ES-I3 (cell line): ENCODE results near the gene GPR15.
"Not testable (repeated sequence)": the region's sequence is repeated elsewhere in the genome, so short reads cannot be mapped to it uniquely, and the experiment has no call there.

Source experiments
- H3K36me3 ChIP-seq: 2 replicates; pipeline ENCODE4 v1.6.1; 2013; ENCODE audit warnings: mild to moderate bottlenecking, low read length, control low read depth, moderate library complexity; ENCODE audit not compliant: insufficient read depth
- H3K4me1 ChIP-seq: 2 replicates; pipeline ENCODE4 v1.6.1; 2013; ENCODE audit warnings: mild to moderate bottlenecking, control low read depth, low read length; ENCODE audit not compliant: insufficient read depth
- H3K9ac ChIP-seq: 2 replicates; pipeline ENCODE4 v1.6.1; 2013; ENCODE audit warnings: low read depth, mild to moderate bottlenecking, low read length, moderate library complexity
- H3K9me3 ChIP-seq: 2 replicates; pipeline ENCODE4 v1.6.1; 2013; ENCODE audit warnings: mild to moderate bottlenecking, low read length, moderate library complexity; ENCODE audit not compliant: control insufficient read depth, insufficient read depth

GPR15 gene

GRCh38 chr3:98558100-98558827 lies 26.5 kb downstream of the GPR15 start:
- Histone ChIP-seq H3K4me1 (no peaks in the 10 kb centered on the region), H3K9me3 (no peaks in the 10 kb centered on the region), H3K9ac (no peak overlapping the region), H3K36me3 (no peaks in the 10 kb centered on the region)

- H3K9ac ChIP-seq, H3K4me1 ChIP-seq, H3K9me3 ChIP-seq, H3K36me3 ChIP-seq: not testable (repeated sequence)
Observed at GRCh38 chr3:98559769-98560168, 28.0 kb downstream of the GPR15 start.

GRCh38 chr3:98560911-98561310 lies 29.1 kb downstream of the GPR15 start:
- Histone ChIP-seq H3K9me3 (no peaks in the 10 kb centered on the region), H3K4me1 (no peaks in the 10 kb centered on the region), H3K36me3 (no peaks in the 10 kb centered on the region), H3K9ac (no peak overlapping the region)

- H3K9ac ChIP-seq: no peak overlapping the region
- no peaks in the 10 kb centered on the region for H3K4me1 ChIP-seq
- no peaks in the 10 kb centered on the region for H3K36me3 ChIP-seq
- H3K9me3 ChIP-seq: no peaks in the 10 kb centered on the region
Observed at GRCh38 chr3:98561727-98562521, 30.1 kb downstream of the GPR15 start.

GRCh38 chr3:98563661-98564281 lies 32.0 kb downstream of the GPR15 start:
- no peak overlapping the region for H3K9ac ChIP-seq
- no peaks in the 10 kb centered on the region for H3K36me3 ChIP-seq
- H3K4me1 ChIP-seq: no peaks in the 10 kb centered on the region
- no peaks in the 10 kb centered on the region for H3K9me3 ChIP-seq

- Histone ChIP-seq H3K9me3 (no peaks in the 10 kb centered on the region), H3K4me1 (no peaks in the 10 kb centered on the region), H3K36me3 (no peaks in the 10 kb centered on the region), H3K9ac (no peak overlapping the region)
Observed at GRCh38 chr3:98564282-98565005, 32.7 kb downstream of the GPR15 start.

- Histone ChIP-seq H3K9me3 (no peaks in the 10 kb centered on the region), H3K4me1 (no peaks in the 10 kb centered on the region), H3K9ac (no peak overlapping the region), H3K36me3 (no peaks in the 10 kb centered on the region)
Observed at GRCh38 chr3:98565237-98565643, 33.5 kb downstream of the GPR15 start.

- no peaks in the 10 kb centered on the region for H3K4me1 ChIP-seq
- no peak overlapping the region for H3K9ac ChIP-seq
- H3K9me3 ChIP-seq: no peaks in the 10 kb centered on the region
- H3K36me3 ChIP-seq: no peaks in the 10 kb centered on the region
Observed at GRCh38 chr3:98565843-98566242, 34.1 kb downstream of the GPR15 start.

- Histone ChIP-seq H3K4me1 (no peaks in the 10 kb centered on the region), H3K9ac (no peak overlapping the region), H3K9me3 (no peaks in the 10 kb centered on the region), H3K36me3 (no peaks in the 10 kb centered on the region)
Observed at GRCh38 chr3:98567666-98568270, 36.0 kb downstream of the GPR15 start.

GRCh38 chr3:98568402-98568801 lies 36.6 kb downstream of the GPR15 start:
- Histone ChIP-seq H3K36me3 (no peaks in the 10 kb centered on the region), H3K9me3 (no peaks in the 10 kb centered on the region), H3K4me1 (no peaks in the 10 kb centered on the region), H3K9ac (no peak overlapping the region)

- no peaks in the 10 kb centered on the region for H3K9me3 ChIP-seq
- H3K4me1 ChIP-seq: no peaks in the 10 kb centered on the region
- H3K36me3 ChIP-seq: peaks cover 6% of the 10 kb centered on the region; the same call in 1 of the 2 replicates
- H3K9ac ChIP-seq: no peak overlapping the region
Observed at GRCh38 chr3:98573181-98573728, 41.5 kb downstream of the GPR15 start.

GRCh38 chr3:98574132-98574531 lies 42.4 kb downstream of the GPR15 start:
- Histone ChIP-seq H3K9me3 (no peaks in the 10 kb centered on the region), H3K36me3 (peaks cover 6% of the 10 kb centered on the region; the same call in 1 of the 2 replicates), H3K4me1 (no peaks in the 10 kb centered on the region), H3K9ac (no peak overlapping the region)

- Histone ChIP-seq H3K36me3 (peaks cover 6% of the 10 kb centered on the region), H3K9ac (no peak overlapping the region), H3K9me3 (no peaks in the 10 kb centered on the region), H3K4me1 (no peaks in the 10 kb centered on the region)
Observed at GRCh38 chr3:98577178-98577895, 45.6 kb downstream of the GPR15 start.
